Endothelial cell of umbilical vein (primary cell): Measurements from ENCODE around the gene UVRAG. TPM values are rescaled to one million over a fixed set of nuclear protein-coding genes. Genes with fewer than 3 reads are reported as not detected.

Experiments
- BruUV-seq: library from RNA; stranded (reverse); fragments of 400-500 nt; replicated peaks from 2 replicates; lab custom pipeline; 2021; lab: Mats Ljungman, UMichigan
- CTCF ChIA-PET: fragments of 300-600, 350-600 bp; sonication (Branson Sonifier 250); formaldehyde crosslinking; loops from one replicate; lab custom pipeline; 2021; ENCODE audit warnings: antibody characterized with exemption, inconsistent platforms; lab: Charles Lee
- POLR2A ChIA-PET: fragments of 300-600, 350-600 bp; sonication (Branson Sonifier 250); formaldehyde crosslinking; loops from one replicate; lab custom pipeline; 2021; ENCODE audit warnings: antibody characterized with exemption, inconsistent platforms; lab: Charles Lee
- DNase-seq: peaks from one replicate; pipeline ENCODE4 v3.0.0-alpha.2; 2011; ENCODE audit warnings: low read depth, low spot score
- FAIRE-seq: peaks from 2 replicates; lab custom pipeline; 2011; peaks lifted over from hg19 to GRCh38; lab: Jason Lieb, UNC
- H2AFZ ChIP-seq: 2 replicates; pipeline ENCODE4 v1.6.0; 2012; ENCODE audit warnings: low read depth, low read length, control low read depth, inconsistent platforms
- H3K27ac ChIP-seq: 2 replicates; pipeline ENCODE4 v1.5.1; 2011; ENCODE audit warnings: low read depth, mild to moderate bottlenecking, control low read depth, low read length, moderate library complexity; ENCODE audit not compliant: insufficient read depth
- H3K27me3 ChIP-seq, 2 experiments: 2 replicates each; pipeline versions ENCODE4 v1.6.0 to v1.6.1; 2011; ENCODE audit warnings: low read length in 2 of 2, mixed read lengths in 1 of 2; ENCODE audit not compliant: control insufficient read depth in 2 of 2, insufficient read depth in 2 of 2
- H3K36me3 ChIP-seq, 2 experiments: 2 replicates in 1 of 2; 3 replicates in 1 of 2; pipeline ENCODE4 v1.5.1; 2011; ENCODE audit warnings: low read length in 2 of 2, mild to moderate bottlenecking in 1 of 2, moderate library complexity in 1 of 2; ENCODE audit not compliant: control insufficient read depth in 2 of 2, insufficient read depth in 2 of 2; ENCODE audit errors: extremely low read depth in 1 of 2
- H3K4me1 ChIP-seq: 3 replicates; pipeline ENCODE4 v1.5.1; 2011; ENCODE audit warnings: mild to moderate bottlenecking, low read length; ENCODE audit not compliant: control insufficient read depth, insufficient read depth; ENCODE audit errors: extremely low read depth
- H3K4me2 ChIP-seq: 2 replicates; pipeline ENCODE4 v1.6.1; 2011; ENCODE audit warnings: low read length, control low read depth, mixed read lengths; ENCODE audit not compliant: insufficient read depth
- H3K4me3 ChIP-seq, 3 experiments: fragments of 200-600 bp in 1 of 3; sonication (generic), shearing (Covaris generic) in 1 of 3; replicated peaks in 1 of 3; 2 replicates each; pipeline ENCODE4 v1.5.1; 2011 to 2016; ENCODE audit warnings: control low read depth in 3 of 3, low read length in 3 of 3, mild to moderate bottlenecking in 2 of 3, inconsistent platforms in 1 of 3, low read depth in 1 of 3, moderate library complexity in 1 of 3; ENCODE audit not compliant: insufficient read depth in 1 of 3
- H3K79me2 ChIP-seq: 2 replicates; pipeline ENCODE4 v1.6.0; 2012; ENCODE audit warnings: low read length, inconsistent platforms; ENCODE audit not compliant: control insufficient read depth, insufficient read depth
- H3K9ac ChIP-seq: replicated peaks from 2 replicates; pipeline ENCODE3; 2011; ENCODE audit warnings: low read length, control low read depth; ENCODE audit not compliant: insufficient read depth; ENCODE audit errors: extremely low read depth
- H3K9me1 ChIP-seq: replicated peaks from 3 replicates; pipeline ENCODE4 v1.6.0; 2011; ENCODE audit warnings: mild to moderate bottlenecking, low read length; ENCODE audit not compliant: control insufficient read depth, insufficient read depth; ENCODE audit errors: extremely low read depth
- H3K9me3 ChIP-seq: replicated peaks from 2 replicates; pipeline ENCODE4 v1.5.1; 2012; ENCODE audit warnings: low read length, inconsistent platforms; ENCODE audit not compliant: control insufficient read depth, insufficient read depth
- H4K20me1 ChIP-seq: replicated peaks from 2 replicates; pipeline ENCODE3; 2011; ENCODE audit warnings: mild to moderate bottlenecking, low read length; ENCODE audit not compliant: control insufficient read depth, insufficient read depth; ENCODE audit errors: extremely low read depth
- CTCF ChIP-seq, 2 donors: IDR thresholded peaks; 1 replicate in 1 of 2; 2 replicates in 1 of 2; pipeline ENCODE4 v1.5.1; 2011; ENCODE audit warnings: low read length in 2 of 2, mild to moderate bottlenecking in 2 of 2, moderate library complexity in 2 of 2, control low read depth in 1 of 2, inconsistent platforms in 1 of 2, low read depth in 1 of 2; ENCODE audit not compliant: insufficient read depth in 1 of 2; ENCODE audit errors: extremely low read depth in 1 of 2
- EZH2 ChIP-seq: IDR thresholded peaks from 2 replicates; pipeline ENCODE4 v1.6.1; 2012; ENCODE audit warnings: borderline replicate concordance, low read depth, mild to moderate bottlenecking, moderate library complexity, low read length, inconsistent platforms; ENCODE audit not compliant: severe bottlenecking
- FOS ChIP-seq: IDR thresholded peaks from 2 replicates; pipeline ENCODE4 v1.6.1; 2011; ENCODE audit warnings: mild to moderate bottlenecking, low read length, moderate library complexity, borderline replicate concordance; ENCODE audit not compliant: insufficient read depth
- GATA2 ChIP-seq: IDR thresholded peaks from 2 replicates; pipeline ENCODE4 v1.7.0; 2011; ENCODE audit warnings: low read depth, mild to moderate bottlenecking, moderate library complexity, mixed read lengths, low read length; ENCODE audit not compliant: insufficient read length, insufficient read depth
- JUN ChIP-seq: IDR thresholded peaks from 2 replicates; pipeline ENCODE4 v1.6.1; 2011; ENCODE audit warnings: borderline replicate concordance, low read depth; ENCODE audit not compliant: insufficient read length, insufficient read depth
- MAX ChIP-seq: IDR thresholded peaks from 2 replicates; pipeline ENCODE4 v1.6.1; 2011; ENCODE audit not compliant: insufficient read depth, insufficient read length
- MYC ChIP-seq: IDR thresholded peaks from one replicate; pipeline ENCODE4 v1.6.1; 2011; ENCODE audit warnings: mild to moderate bottlenecking, low read depth, low read length
- POLR2A ChIP-seq: IDR thresholded peaks from 2 replicates; pipeline ENCODE4 v1.6.1; 2012; ENCODE audit warnings: low read depth, mild to moderate bottlenecking, control low read depth, low read length
- POLR2AphosphoS5 ChIP-seq: IDR thresholded peaks from 2 replicates; pipeline ENCODE4 v1.6.1; 2012; ENCODE audit warnings: low read depth, mild to moderate bottlenecking, control low read depth, low read length, moderate library complexity; ENCODE audit not compliant: insufficient read depth
- dilution Hi-C: fragments of 300-500 bp; cut with MboI; formaldehyde crosslinking; loops from one replicate; pipeline ENCODE4 v1.15.0; 2019; ENCODE audit warnings: low sequenced_read_pairs; ENCODE audit not compliant: extremely low pct_ligation_motif_present
- intact Hi-C: fragments of 100-400 bp; cut with micrococcal nuclease; formaldehyde crosslinking; loops from one replicate; pipeline ENCODE4 v1.10.0; 2022
- polyA plus RNA-seq, 4 experiments: library from polyadenylated mRNA; depleted of rRNA in 3 of 4; stranded (reverse) in 3 of 4; unstranded in 1 of 4; fragments of >200 nt; gene quantifications; 2 replicates each; pipeline versions ENCODE4 v1.2.1 to v1.2.3, GENCODE V29; 2011 to 2012; ENCODE audit warnings: missing spikeins in 1 of 4
- total RNA-seq: library from RNA; stranded (reverse); gene quantifications from 2 replicates; pipeline ENCODE4 v1.2.3, GENCODE V29; 2021

Gene UVRAG
- total and polyA plus RNA-seq, 2 donors (not counting 3 experiments of a cell fraction or from before 2014, with no cell fraction given): 21.2 to 65.6 TPM

- no peak overlapping the region for H3K4me3 ChIP-seq
- no peaks in the 10 kb centered on the region for H3K4me1 ChIP-seq
- ChIA-PET POLR2A (no interaction called here), CTCF (interaction anchor here (1.4 to 13.4 kb wide), 4 partner anchors 97 to 309 kb away, joined by 3 to 288 read pairs (median 22); no protein-coding TSS in a partner anchor)
- H3K9me1 ChIP-seq: no peaks in the 10 kb centered on the region
- dilution Hi-C loops: no loop called here
- no peak for DNase-seq
- no peak for FAIRE-seq
- H4K20me1 ChIP-seq: peaks cover 7% of the 10 kb centered on the region
- no peak overlapping the region for H3K4me2 ChIP-seq
- intact Hi-C loops: no loop called here
- H3K36me3 ChIP-seq: peaks cover 0 to 14% of the 10 kb centered on the region in 2 experiments
- H2AFZ ChIP-seq: no peak overlapping the region
- H3K27ac ChIP-seq: no peak overlapping the region
- no peaks in the 10 kb centered on the region for H3K9me3 ChIP-seq
- TF ChIP-seq FOS (no peak), GATA2 (no peak), MYC (no peak), POLR2A (no peak), CTCF (IDR thresholded peaks at IDR 0.05; ENCODE audit: extremely low read depth in 1 of 2, insufficient read depth in 1 of 2, low read depth in 1 of 2, low read length in 2 of 2) (no peak), JUN (no peak), MAX (no peak), EZH2 (no peak), POLR2AphosphoS5 (no peak)
- H3K79me2 ChIP-seq: peaks cover 44% of the 10 kb centered on the region
- no TSS peak for BruUV-seq
- H3K9ac ChIP-seq: no peak overlapping the region
- no peaks in the 10 kb centered on the region for H3K27me3 ChIP-seq
These were observed 84.8 kb downstream of the UVRAG start for GRCh38 chr11:75899806-75900205.
